IPS-18c (cell line): ENCODE measurements around the gene DROSHA.
"Not testable (repeated sequence)": the region's sequence is repeated elsewhere in the genome, so short reads cannot be mapped to it uniquely, and the experiment has no call there.

Source experiments
- H3K4me3 ChIP-seq: 2 replicates; pipeline ENCODE4 v1.7.0; 2013; ENCODE audit warnings: low read depth, mild to moderate bottlenecking, low read length, moderate library complexity; ENCODE audit not compliant: insufficient read depth
- H3K9me3 ChIP-seq: one replicate; pipeline ENCODE4 v1.6.1; 2013; ENCODE audit warnings: mild to moderate bottlenecking, low read length, moderate library complexity; ENCODE audit not compliant: control insufficient read depth, insufficient read depth

DROSHA gene

DNA sequence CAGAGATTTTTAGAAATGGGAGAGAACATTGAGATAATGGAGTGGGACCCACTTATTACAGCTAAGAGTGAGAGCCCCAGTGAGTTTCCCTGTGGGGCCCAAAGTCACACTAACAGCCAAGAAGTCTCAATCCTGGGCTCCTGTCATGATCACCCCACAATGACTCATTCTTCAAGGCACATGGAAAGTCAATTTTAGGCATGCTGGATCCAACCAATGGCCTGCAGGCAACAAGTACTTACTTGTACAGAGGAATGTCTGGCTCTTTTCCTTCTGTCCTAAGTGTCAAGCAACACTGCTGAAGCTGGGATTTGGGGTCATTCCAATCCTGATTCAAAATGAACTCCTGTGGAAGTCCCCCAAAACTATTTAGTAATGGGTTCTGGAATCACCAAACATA, 123.1 kb downstream of the DROSHA start:
- Histone ChIP-seq H3K4me3 (no peak overlapping the region), H3K9me3 (no peaks in the 10 kb centered on the region)

DNA sequence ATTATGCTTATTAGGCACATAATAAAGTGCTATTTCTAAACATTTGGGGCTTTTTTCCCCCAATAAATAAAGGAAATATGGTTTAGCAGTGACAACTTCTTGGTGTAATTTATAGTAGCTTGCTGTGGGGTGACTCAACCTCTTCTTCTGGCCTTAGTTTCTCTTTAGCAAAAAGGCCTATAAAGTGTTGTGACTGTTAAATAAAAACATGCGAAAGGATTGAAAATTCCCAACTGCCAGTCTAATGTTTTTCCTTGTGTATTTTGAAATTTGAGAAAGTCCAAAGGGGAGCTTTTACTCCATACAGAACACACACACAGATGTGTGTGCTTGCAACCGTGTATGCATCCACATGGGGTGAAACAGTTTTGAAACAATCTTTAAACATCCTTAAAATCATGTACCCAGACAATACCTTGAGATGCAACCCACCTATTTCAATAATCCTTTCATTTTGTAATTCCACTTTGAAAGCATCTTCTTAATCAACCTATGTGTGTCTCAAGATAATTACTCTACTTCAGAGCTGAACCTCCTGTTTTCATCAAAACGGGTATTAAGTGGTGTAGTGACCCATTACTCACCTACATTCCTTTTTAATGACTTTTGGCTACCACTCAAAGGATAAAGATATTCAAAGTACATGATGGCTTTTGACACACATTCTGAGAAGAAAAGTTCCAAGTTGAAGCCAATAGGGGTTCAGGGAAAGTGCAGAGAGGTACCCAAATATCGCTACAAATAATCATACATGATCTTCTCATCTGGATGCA, 123.8 kb downstream of the DROSHA start:
- Histone ChIP-seq H3K9me3 (no peaks in the 10 kb centered on the region), H3K4me3 (no peak overlapping the region)

DNA sequence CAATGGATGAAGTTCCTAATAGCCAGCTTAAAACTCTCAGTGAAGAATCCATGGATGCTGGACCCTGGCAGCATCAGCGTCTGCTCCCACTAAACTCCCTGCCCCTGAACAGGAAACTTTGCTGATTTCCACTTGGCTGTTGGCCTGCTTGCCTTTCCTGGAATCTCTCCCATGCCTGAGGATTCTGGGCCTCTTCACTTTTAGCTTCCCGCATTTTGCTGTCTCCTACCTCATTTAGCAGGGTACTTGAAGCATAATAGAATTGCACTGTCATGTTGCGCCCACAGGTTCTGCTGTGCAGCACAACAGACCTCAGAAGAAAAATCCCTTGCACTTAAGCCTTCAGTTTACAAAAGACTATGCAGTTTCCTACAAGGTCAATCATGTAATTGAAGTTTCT, 127.6 kb downstream of the DROSHA start:
- no peaks in the 10 kb centered on the region for H3K9me3 ChIP-seq
- H3K4me3 ChIP-seq, result no peak overlapping the region

DNA sequence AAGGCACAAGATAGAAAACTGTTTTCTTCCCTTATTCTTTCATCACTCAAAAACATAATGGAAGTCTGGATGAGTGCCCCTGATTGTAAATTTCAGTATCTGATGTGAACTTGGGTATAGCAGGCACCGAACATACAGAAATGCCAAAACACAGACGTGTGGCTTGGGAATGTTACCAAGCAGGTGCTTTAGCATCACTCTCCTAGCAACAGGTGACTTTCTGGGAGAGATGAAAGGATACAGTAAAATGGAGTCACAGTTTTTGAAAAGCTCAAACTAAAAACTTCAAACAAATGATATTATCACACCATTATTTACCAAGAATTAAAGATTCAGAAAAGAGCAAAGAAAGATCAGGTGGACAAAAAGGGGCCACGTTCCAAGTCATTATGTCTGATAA, 130.2 kb downstream of the DROSHA start:
- Histone ChIP-seq H3K4me3 (no peak overlapping the region), H3K9me3 (no peaks in the 10 kb centered on the region)

DNA sequence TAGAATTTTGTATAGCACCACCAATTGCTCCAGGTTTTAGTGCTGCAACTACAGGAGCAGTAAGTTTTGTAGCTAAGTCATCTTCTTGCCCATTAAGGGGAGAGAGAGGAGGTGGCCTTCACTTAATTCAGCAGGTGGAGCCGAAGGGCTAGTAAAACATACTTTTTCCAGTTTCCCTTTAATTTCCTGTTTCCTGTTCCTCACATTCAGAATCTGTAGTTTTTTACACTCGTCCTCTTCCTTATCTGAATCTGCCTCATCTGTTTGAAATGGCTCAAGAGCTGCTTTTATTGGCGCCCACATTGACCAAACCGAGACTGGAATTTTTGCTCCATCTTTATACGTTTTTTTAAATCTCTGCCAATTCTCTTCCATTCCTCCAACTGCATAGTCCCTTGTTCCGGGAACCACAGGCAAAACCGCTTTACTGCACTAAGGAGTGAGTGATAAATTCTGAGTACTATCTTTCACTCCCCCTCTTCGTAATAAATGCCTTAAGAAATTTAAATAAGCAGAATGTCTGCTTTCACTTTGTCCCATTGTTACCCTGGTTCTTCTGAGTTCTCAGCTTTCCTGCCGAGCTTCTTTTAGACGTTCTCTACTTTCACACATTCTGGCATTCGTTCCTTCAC, 133.9 kb downstream of the DROSHA start:
- no peaks in the 10 kb centered on the region for H3K9me3 ChIP-seq
- H3K4me3 ChIP-seq, result no peak overlapping the region

DNA sequence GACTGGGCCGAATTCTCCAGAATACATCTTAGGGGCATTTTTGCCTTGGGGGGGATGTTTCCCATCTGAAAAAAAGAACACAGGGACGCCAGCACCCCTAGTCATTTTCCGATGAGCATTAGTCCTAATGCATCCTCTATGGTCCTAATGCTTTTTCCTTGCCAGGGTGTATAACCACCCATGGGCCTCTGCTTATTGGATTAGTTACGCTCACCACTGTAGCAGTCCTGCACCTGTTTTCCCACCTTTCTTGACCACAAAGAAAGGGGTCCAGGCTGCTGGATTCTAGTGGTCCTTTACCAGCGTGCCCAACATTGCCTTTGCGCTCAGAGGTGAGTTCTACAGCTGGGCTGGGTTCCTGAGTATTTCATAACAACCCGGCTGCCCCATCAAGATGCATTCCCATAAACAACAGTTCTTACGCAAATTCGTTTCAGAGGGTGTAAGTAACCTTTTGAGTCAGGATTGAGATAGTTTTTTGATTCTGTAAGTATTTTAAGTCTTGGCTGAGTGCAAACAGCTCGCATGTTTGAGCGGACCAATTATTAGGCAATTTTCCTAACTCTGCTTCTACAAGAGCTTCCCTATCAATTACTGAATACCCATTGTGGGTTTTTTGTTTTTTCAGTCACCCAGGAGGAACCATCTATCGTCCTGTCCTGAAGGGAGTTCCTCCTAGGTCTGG, 135.1 kb downstream of the DROSHA start:
- Histone ChIP-seq H3K4me3 (no peak overlapping the region), H3K9me3 (no peaks in the 10 kb centered on the region)

DNA sequence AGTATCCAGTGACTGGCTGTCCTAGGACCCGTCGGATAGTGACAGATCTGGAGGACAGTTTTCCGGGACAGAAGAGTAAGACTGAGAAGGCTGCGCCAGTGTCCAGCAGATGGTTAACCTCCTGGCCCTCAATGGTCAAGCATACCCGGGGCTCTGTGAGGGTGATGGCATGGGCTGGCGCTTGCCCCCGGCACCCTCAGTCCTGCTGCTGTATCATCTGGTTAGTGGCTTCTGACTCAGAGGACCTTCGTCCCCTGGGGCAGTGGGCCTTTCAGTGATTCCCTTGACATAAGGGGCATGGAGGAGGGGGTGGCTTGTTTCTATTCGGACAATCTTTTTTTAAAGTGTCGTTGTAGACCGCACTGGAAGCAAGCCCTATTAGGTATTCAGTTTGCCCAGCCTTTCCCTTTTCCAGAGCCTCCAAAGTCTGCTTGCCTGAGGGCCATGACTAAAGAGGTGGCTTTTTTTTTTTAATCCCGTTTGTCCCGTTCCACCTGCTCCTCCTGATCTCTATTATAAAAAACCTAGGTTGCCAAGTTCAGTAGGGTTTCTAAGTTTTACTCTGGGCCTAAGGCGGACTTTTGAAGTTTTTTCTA, 136.3 kb downstream of the DROSHA start:
- not testable (repeated sequence) for H3K4me3 ChIP-seq

DNA sequence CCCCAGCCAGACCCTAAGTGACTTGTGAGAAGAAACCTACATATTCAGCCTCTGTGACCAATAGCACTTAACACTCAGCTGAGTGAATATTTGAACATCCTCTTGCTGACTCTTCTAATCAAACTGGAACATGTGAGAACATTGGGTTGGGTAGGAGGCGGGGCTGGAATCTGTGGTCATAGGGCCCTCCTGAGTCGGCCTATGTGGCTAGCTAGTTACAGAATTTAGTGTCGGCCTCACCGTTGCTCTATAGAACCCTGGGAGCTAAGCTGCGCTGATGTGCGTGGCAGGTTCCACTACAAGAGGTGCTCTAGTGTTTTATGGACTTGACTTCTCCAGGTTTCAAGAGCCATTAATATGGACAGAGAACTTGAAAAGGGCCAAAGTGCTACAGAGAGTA, 138.8 kb downstream of the DROSHA start:
- Histone ChIP-seq H3K9me3 (no peaks in the 10 kb centered on the region), H3K4me3 (no peak overlapping the region)

More for the DNA sequence above, 136.3 kb downstream of the DROSHA start:
- H3K9me3 ChIP-seq, result not testable (repeated sequence)

DNA sequence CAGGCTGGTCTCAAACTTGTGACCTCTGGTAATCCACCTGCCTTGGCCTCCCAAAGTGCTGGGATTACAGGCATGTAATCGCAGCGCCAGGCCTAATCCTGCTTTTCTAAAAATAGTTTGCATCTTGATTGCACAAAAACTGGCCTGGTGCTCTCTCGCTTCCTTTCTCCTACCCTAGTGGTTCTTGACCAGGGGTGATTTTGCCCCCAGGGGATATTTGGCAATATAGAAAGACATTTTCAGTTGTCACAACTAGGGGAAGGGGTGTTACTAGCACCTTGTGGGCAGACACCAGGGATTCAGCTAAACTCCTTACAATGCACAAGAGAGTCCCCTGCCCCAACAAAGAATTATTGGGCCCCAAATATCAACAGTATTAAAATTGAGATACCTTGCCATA, 139.8 kb downstream of the DROSHA start:
- H3K9me3 ChIP-seq, result peaks cover 2% of the 10 kb centered on the region
- no peak overlapping the region for H3K4me3 ChIP-seq

DNA sequence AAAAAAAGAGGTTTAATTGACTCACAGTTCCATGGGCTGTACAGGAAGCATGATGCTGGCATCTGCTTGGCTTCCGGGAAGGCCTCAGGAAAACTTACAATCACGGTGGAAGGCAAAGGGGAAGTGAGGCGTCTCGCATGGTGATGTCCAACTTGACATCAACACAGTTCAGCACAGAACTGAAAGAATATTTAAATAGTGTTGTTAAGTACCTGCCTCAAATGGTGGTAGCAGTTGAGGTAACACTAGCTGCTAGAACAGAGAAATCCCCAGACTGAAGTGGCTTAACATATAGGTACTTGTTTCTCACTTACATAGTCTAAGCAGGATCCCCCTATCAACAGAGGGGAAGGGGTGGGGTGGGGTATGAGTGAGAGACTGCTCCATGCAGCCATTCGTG, 141.6 kb downstream of the DROSHA start:
- peaks cover 2% of the 10 kb centered on the region for H3K9me3 ChIP-seq
- H3K4me3 ChIP-seq, result no peak overlapping the region

DNA sequence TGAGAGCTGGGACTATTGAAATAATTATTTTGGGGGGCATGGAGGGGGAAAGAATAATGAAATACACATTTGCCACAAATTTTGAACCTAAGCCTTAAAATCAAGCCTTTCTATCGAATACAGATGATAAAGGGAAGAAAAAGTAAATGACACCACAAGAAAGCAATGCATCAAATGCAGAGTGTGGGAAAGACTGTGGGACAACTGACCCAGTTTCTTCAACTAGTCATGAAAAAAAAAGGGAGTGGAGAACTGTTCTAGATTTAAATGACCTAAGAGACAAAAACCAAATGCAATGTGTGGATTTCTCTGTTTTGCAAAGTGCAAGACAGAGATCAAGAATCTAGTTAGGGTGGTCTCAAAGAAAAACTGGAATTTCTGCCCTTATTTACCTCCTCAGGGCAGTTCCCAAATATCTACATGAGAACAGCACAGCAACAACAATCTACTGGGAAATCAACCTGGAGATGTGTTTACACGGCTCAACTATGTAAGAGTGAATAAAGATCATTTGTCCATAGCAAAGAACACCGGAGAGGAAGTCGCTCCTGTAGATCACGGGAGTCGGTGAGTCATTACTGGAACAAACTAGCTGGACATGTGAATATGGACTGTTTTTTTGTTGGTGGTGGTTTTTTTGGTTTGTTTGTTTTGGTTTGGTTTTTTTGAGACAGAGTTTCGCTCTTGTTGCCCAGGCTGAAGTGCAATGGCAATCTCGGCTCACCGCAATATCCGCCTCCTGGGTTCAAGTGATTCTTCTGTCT, 145.9 kb downstream of the DROSHA start:
- H3K4me3 ChIP-seq, result no peak overlapping the region
- H3K9me3 ChIP-seq, result peaks cover 2% of the 10 kb centered on the region

DNA sequence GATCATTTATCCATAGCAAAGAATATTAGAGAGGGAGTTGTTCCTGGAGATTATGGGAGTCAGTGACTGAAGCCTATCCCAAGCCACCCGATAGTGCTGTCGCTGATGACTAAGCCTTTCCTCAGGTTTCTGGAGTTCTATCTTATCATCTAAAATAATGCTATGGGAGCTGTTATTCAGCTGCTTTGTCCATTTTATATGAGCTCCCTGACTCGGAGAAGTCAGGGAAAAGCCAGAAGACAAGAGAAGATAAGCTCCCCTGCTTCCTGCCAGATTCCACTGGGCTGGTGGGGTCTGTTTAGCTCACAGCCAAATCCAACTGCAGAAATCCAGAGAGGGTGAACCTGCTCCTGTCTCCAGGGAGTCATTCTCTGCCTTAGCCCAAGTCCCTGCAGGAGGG, 148.2 kb downstream of the DROSHA start:
- Histone ChIP-seq H3K9me3 (peaks cover 2% of the 10 kb centered on the region), H3K4me3 (no peak overlapping the region)

DNA sequence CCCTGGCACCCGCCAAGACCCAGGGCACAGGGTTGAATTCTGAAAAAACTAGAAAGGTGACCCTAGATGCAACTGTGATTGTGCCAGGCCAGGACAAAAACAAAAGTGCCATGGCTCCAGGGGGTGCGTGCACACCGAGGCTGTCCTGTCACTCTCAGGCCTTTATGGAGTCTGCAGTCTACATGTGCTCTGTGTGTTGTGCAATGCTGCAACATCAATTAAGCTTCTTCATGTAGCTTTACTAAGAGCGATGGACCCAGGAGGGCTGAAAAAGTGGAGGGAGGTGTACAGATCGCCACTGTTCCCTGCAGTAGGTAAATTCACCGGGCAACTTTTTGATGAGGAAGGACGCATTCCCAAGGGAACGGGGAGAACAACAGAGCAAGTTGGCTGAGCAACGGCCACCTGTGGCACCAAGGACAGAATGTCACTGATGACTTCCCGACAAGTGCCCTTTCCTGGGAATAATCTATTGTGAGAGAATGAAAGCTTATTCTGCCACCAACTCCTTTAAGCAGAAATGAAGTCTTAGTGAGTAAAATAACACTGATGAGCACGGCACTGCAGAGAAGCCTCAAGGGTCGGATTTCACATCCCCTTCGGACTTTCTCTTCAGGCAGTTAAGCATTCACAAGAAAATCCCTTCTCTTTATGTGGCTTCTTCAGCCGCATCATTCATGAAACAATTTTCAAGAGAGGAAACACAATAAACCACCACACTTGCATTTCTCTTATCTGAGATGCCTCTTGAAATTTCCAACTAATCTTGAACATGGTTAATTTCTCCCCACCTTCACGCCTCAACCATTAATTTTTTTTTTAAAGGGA, 149.6 kb downstream of the DROSHA start:
- no peak overlapping the region for H3K4me3 ChIP-seq
- no peaks in the 10 kb centered on the region for H3K9me3 ChIP-seq

DNA sequence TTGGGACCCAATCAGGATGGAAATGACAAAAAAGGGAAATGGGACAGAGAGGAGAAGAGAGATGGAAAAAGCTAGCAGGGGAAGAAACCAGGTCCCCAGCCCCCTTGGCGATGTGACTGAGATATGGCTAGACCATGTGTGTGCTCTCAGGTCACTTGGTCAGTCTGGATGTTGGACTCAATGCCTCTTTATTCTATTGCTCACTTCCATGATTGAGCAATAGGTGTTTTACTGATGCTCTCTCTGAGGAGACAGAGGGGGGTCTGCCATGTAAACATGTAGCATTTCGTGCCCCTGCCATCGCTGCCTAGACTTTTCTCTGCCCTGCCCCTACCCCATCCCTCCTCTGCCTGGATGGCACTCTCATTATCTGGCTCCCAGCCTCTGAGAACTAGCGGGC, 150.6 kb downstream of the DROSHA start:
- Histone ChIP-seq H3K9me3 (no peaks in the 10 kb centered on the region), H3K4me3 (no peak overlapping the region)

DNA sequence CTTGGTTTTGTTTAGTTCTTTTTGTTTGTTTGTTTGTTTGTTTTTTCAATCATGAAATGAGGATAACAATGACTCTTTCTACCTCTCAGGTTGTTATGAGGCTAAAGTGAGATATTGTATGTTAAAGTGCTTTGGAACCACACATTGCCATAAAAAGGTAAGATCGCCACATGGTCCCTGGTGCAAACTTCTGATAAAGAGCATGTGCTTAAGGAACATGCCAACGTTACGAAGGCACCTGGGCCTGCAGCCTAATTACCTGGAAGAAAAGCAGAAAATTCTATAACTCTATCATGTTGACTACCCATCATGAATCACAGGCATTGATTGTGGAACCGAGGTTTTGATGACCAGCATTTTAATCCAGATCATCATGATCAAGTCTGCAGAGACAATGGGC, 151.8 kb downstream of the DROSHA start:
- Histone ChIP-seq H3K4me3 (no peak overlapping the region), H3K9me3 (no peaks in the 10 kb centered on the region)

DNA sequence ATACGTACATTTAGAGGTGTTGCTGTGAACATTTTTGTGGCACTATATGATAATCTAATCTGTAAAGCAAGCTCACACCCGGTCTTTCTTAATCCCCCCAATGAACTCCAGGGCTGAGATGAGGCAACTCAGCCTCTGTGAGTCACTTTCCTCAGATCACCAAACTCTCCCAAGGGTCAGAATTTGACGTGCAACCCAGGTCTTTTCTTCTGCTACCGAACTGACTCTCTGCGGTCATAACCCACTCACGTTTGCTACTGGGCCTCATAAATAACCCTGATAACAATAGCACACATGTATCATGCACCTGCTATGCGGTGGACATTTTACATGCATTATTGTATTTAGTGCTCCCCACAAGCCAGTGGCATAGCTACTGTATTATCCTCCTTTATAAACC, 153.1 kb downstream of the DROSHA start:
- H3K9me3 ChIP-seq, result no peaks in the 10 kb centered on the region
- no peak overlapping the region for H3K4me3 ChIP-seq

DNA sequence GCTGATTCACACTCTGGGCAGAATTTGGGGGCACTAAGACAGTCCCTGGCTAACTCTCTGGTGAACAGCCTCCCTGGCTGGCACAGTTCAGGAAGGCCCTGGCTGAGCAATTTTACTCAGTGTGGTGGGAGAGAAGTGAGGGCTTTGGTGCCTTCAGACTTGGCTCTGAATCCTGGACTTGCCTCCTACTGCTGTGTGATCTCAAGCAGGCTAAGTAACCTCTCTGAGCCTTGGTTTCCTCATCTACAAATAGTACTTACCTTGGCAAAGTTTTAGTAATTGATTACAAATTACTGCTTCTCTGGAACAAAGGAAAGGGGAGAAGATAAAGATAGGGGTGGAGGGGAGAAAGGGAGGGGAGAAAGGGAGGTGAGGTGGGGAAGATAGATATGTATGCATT, 153.8 kb downstream of the DROSHA start:
- Histone ChIP-seq H3K4me3 (no peak overlapping the region), H3K9me3 (no peaks in the 10 kb centered on the region)
